Measurements from ENCODE around the gene NPAS2.

The NPAS2 gene

DNA sequence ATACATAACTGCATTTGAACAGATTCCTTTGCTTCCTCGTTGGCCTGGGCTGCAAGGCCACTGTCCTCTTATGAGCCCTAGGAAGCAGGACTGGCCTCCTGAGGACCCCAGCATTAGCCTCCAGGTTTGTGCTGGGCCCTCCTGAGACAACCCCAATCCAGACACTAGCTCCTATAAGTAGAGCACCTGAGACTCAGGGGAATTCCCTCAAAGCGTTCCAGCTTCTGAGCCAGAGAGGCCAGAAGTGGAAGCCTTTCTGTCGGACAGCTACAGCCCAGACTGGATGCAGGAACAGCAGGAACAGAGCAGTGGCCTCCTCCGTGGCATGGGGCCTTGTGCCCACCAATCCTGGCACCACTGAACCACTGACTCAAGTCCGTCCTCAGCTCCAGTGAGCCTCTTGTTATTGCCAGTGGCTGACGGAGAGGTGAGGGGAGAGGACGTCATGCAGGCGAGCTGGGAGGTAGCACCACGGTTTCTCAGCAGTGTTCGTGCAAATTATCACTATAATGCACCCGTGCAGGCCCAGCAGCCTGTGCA, 67.2 kb downstream of the NPAS2 start:
- DNase-seq = no peak

DNA sequence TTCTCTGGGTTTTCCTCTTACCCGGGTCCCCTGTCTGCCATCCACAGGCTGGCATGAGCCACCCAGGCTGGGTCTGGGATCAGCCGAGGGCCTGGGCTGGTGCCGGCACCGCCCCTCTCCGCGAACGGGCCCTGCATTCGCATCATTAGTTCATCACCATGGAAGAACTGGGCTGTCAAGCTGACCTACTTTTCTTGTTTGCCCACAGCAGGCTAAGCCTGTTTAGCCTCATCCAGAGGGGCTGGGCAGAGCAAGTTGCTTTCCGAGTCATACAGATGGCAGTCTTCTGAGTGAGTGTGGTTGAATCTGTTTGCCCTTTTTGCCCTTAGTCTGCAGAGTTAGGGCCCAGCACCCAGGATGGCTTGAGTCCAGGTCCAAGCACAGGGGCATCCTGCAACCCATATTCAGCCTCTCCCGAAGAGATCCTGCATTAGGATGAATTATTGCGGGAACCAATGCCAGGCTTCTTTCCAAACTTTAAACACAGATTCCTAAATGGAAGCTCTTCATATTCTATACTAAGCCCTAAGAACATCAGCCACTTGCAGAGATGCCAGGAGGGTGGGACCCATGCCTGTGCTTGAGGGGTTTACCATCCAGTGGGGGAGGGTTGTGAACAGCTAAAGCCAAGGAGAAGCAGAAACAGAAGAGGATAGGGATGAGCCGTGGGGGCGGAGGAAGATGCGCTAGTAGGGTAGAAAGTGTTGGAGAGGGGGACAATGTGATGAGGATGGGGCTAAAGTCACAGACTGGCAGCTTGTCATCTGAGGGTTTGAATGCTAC, 68.0 kb downstream of the NPAS2 start:
- no peak for DNase-seq

DNA sequence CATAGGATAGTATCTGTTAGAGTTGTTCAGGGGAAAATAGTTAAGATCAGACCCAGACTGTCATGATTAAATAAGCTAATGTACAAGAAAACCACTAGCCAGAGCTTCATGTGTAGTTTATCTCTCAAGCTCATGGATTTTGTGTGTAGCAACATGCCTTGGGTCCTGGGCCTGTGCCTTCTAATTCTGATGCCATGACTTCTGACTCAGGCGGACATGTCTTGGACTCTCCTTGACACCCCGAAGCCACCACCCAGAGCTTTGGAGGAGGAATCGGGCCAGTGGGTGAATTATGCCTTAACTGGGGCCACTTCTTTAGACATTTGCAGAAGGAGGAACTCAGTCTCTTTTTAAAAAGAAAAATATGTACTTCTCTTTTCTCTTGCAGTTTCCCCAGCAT, 68.7 kb downstream of the NPAS2 start:
- no peak for DNase-seq

DNA sequence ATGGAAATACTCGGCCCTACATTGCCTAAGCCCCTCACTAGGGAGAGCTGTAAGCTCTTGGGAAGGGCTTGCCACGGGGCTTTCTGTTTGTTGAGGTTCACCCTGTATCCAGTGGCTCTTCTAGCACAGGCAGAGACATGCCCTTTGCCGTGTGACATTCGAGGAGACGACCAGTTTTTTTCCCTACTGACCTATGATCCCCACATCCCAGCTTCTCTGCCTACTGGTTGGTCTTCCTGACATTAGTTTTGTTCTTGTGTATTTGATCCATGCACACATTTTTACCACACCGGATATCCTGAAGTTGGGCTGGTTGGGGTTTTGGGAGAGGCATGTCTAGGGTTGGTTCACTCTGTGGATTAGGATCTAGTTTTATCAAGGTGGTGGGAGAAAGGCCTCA, 69.3 kb downstream of the NPAS2 start:
- no peak for DNase-seq

DNA sequence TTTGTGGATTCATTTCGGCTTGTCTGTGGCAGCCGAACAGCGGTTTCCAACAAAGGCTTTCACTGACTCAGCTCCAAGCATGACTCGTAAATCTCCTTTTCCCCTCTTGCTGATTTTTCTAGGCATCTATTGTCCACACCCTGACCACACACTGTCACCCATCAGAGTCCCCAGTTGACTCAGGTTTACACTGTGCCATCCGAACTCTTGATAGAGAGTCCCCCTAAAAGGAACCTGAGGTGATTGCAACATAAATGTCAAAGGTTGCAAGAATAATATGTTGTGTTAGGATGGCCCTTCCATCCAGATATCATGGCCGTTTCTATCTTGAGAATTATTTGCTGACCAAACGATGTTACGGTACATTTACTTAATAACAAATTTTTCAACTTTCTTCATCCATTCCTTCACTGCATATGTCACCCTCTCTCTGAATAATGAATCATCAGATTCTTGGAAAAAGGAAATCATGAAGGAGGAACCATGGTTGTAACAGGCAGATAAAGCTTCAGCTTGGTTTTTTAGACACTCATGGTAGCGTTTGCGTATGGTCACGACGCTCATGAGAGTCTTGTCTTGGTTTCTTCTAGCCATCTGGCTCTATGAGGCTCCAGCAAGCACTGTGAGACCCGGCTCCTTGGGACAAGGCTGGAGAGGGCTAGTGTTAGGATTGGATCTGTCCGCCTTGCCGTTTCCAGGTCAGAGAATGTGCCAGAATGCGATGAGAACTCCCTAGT, 72.1 kb downstream of the NPAS2 start:
- DNase-seq = no peak

DNA sequence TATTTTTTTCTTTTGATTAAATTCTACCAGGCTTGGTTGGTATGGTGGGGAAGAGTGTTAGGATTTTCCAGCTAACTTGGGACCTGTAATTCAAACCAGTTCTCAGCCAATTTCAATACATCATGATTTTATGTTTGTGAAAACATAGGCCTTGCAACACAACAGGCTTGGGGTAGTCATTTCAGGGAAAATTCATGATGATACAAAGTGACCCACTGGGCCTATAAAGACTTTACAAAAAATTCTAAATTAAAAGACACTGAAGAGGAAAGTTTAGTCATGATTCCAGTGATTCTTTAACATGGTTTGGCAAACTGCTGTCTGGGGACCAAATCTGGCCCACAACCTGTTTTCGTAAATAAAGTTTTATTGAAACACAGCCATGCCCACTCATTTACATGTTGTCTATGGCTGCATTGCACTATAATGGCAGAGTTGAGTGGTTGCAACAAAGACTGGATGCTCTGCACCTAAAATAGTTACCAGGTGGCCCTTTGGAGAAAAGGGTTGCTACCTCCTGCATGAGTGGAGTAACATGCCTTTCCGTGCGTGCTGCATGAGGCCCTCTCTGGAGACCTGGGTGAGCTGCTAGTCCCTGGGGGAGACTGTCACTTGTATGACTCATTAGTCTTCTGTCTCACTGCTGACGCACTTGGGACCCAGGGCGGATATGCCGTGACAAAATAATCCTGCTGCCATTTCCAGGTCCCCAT, 73.6 kb downstream of the NPAS2 start:
- DNase-seq = no peak

DNA sequence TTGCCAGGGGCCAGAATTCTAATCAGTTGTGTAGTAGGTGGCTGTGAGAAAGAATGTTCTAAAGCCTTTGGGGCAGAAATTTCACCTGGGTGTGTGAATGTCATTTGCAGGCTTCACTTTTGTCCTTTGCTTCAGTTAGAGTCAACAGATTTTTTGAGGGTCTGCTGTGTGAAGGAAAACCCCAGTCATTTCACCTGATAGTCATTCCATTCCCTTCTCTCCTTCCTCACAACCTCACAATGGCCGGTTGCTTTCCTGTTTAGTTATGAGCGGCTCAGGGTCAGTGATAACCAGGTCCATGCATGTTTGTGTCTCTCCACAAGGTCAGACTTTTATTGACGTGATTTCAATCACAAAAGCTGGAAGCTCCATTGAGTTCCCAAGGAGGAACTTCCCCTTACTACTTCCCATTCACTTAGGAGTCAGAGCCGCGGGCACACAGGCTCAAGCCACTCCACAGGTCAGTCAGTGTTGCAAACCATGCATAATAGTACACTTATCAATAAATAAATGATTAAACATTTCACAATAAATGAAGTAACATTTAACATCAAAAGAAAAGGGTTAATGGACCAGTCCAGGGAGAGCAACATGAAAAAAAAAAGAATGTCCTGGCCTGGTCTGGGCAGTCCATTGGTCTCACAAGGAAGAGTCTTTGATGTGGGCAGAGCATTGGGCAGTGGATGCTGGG, 74.3 kb downstream of the NPAS2 start:
- DNase-seq = no peak

DNA sequence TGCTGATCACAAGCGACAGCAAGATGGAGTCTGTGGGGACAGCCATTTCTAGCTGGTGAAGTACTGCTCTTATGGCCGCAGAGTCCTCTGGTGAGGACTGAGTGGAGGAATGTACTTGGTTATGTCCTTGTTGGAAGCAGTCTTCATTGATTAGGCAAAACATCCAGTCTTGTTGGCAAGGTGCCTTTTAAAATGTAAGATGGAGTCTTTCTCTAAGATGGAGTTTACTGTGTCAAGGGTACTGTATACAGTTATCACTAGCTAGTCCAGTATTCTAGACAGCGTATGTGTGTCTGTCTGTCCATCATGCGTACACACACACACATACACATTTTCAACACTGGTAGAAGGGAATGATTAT, 74.8 kb downstream of the NPAS2 start:
- DNase-seq = no peak

DNA sequence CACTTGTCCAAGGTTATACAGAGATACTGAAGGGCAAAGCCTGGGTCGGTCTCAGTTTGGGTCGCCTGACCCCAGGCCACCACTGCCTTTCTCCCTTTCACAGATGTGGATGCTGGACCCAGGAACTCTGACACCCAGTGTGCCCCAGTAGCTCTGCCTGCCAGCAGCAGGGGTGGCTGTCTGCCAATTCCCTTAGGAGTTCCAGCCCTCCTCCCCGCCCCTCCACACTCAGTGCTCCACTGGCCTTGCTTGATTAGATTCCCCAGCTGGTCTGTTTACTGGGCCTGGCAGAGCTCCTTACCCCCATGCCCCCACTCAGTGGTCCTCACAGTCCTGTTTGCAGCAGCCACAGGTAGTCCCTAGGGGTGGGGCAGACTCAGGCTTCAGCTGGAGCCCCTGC, 75.5 kb downstream of the NPAS2 start:
- no peak for DNase-seq

DNA sequence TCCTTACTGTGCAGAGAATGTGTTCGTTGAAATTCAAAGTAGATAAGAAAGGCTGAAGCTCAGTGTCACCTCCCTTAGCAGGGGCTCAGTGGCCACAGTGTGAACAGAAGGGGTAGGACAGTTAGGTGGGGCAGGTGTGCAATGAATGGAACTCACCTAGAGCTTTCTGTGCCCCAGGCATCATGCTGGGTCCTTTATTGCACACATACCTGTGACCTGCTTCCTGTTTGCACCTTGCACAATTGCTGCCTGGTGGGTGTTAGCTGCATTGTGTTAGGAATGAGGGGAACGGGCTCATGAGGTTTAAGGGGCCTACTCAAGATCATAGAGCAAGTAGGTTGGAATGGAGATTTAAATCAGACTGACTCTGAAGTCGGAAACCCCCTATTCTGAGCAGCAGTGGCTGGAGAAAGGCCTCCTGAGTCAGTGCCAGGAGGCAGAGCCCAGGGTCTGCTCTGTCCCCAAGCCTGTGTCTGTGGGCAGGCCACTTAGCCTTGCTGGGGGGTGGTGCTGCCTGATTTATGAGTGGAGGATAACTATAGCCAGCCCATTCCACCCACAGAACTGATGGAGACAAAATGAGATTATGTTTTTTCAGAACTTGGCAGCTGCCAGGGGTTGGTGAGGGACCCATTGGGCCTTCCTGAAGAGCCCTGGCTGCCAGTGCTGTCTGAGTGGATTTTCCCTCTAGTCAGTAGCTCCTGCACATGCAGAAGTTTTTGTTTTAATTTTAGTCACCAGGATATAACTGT, 76.2 kb downstream of the NPAS2 start:
- no peak for DNase-seq

DNA sequence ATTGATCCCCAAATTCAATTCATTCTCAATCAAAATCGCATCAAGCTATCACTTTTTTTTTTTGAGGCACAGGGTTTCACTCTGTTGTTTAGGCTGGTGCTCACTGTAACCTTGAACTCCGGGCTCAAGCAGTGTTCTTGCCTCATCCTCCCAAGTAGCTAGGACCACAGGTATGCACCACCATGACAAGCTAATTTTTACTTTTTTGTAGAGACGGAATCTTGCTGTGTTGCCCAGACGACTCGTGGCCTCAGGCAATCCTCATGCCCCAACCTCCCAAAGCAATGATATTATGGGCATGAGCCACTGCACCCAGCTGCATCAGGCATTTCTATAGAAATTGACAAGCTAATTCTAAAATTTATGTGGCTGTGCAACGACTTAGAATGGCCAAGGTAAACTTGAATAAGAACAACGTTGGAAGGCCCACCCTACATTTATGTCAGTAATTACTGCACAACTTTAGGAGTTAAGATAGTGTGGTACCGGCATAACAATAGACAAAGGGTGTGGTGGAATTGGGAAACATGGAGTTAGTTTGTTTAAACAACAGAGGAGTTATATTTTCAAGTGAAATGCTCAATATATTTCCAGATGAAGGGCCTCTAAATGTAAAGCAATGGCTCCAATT, 78.2 kb downstream of the NPAS2 start:
- DNase-seq = no peak

DNA sequence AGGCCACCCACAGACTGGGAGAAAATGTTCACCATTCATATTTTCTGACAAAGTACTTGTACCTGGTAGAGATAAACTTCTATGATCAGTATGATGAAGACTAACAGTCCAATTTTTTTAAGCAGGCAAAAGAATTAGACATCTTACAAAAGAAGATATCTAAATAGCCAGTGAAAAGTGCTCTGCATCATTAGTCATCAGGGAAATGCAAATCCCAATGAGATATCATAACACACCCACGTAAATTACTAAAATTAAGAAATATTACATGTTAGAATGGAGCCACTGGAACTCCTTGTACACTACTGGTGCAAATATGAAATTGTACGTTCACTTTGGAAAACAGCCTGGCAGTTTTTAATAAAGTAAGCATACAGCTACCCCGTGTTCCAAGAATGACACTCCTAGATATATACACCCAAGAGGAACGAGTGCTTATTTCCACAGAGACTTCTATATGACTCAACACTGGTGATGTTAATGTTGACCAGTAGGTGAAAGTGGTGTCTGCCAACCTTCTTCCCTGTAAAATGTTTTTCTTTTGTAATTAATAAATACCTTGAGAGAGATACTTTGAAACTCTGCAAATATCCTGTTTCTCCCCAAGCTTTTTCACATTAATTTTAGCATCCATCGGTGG, 80.3 kb downstream of the NPAS2 start:
- no peak for DNase-seq

DNA sequence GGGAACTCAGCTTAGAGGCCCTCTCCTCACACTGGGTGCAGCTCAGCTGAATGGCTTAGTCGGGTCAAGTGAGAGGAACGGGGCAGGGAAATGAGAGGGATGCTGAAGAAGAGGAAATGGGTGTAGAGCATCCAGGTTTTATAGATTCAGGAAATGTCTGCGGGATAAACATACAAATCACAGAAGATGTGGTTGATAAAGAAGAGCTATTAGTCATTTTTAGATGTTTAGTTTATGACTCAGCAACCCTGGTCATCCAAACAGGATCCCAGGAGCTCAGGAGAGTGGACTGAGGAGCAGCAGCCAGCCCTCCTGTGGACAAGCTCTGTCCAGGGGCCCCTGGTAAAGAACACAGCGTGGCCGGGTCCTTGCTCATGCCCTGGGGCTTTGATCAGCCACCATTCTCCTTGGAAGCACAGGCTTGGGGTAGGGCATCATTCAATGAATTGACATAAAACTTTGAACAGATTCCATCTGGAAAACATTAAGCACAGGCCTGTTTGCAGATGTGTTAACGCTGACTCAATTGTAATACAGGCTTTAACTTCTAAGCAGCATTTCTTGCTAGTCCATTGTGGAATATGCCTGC, 83.0 kb downstream of the NPAS2 start:
- DNase-seq = no peak

DNA sequence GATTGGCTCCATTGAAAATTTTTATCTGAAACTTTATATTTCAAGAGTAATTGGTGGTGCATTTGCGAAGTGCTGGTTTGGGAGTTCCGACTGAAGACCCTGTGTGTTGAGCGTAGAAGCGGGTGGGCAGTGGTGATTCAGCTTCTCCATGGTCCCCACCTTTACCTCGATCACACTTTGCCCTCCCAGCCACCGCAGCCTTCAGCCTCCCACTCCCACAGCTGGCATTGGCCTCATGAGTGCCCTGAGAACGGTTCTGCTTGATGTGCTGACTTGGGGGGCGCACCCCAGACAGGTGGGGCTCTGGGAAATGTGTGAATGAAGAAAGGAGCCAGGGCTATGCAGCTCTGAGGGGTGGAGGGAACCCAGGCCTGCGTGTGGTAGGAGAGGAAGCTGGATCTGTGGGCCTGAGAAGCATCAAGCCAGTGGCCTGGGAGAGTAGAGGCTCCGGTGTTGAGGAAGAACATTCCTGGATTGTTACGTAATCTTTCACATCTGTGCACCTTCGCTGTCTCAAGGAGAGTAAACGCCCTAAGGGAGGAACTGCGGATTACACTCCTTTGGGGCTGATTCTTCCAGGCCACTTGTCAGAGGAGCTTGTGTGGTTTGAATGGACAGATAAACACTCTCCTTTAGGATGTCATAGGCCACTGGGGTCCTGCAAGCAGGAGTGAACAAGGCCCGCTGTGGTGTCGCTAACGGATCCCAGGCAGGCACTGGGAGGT, 83.8 kb downstream of the NPAS2 start:
- no peak for DNase-seq

DNA sequence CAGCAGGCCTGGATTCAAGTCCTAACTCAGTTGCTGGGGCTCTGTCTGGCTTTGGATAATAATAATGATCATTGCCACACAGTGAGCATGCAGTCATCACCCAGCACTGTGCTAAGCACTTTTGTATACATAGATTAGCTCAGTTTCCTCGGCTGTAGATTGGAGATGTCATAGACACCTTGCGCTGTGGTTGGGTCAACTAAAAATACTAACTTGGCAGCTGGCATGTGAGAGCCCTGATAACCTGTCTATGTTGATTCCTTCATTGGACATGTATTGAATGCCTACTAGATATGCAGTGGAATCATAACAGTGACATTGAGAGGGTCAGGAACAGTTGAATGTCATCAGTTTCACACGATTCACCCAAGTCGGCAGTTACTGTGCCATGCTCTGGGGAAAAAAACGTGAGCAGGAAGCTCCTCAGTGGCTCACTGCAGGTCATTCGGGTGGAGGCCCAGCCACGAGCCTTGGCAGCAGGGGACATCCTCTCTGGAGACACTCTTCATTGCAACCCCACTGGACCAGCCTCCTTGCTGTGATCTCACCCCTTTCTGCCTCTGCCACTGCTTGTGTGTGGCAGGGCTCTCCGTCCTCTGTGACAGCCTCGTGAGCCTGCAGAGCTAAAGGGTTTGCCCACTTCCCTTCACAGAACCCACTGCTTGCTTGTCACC, 85.3 kb downstream of the NPAS2 start:
- no peak for DNase-seq

DNA sequence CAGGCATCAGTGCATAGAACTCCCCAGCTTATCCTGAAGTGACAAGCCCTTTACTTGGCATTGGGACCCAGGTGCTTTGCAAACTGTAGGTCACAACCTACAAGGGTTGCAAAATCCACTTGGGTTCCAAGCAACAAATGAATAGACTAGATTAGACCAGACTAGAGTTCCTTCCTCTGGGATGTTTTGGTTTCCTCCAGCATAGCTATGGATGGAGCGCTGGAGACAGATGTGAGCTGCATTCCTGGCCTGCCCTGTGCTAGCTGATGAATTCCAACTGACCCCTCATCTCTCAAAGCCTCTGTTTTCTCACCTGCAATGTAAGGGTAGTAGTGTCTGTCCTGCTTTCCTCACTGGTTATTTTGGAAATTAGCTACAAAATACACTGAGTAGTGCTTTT, 86.2 kb downstream of the NPAS2 start:
- DNase-seq = no peak

DNA sequence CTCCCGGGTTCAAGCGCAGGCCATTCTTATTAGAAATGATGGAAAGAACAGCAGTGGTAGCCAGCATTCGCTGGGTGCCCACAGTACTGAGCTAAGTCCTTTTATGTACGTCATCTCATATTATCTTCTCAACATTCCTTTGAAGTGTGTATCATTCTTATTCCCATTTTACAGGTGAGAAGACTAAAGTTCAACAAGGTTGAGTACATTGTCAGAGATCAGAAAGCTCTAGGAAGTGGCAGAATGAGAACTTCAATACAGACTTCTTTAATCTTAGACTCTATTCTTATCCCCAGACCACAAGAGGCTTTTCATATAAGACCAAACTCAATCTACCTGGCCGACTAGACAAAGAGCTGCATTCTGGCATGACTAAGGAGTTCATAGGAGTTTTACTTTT, 86.7 kb downstream of the NPAS2 start:
- DNase-seq = no peak

DNA sequence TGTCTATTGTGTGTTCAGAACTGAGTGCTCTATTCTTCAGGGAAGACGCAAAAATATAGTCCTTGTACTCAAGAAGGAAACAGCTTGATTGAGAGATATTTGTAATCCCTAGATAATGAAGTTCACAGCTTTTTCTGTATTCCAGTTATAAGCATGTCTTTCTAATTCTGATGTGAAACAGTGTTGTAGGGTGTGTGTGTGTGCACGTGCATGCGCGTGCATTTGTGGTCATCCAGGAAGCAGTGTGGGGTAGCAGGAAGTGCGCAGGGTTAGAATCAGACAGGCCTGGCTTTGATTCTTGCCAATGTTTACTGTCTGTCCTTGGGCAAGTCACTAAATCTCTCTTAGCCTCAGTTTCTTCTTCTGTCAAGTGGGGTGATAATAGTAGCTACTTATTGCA, 87.9 kb downstream of the NPAS2 start:
- DNase-seq = no peak

DNA sequence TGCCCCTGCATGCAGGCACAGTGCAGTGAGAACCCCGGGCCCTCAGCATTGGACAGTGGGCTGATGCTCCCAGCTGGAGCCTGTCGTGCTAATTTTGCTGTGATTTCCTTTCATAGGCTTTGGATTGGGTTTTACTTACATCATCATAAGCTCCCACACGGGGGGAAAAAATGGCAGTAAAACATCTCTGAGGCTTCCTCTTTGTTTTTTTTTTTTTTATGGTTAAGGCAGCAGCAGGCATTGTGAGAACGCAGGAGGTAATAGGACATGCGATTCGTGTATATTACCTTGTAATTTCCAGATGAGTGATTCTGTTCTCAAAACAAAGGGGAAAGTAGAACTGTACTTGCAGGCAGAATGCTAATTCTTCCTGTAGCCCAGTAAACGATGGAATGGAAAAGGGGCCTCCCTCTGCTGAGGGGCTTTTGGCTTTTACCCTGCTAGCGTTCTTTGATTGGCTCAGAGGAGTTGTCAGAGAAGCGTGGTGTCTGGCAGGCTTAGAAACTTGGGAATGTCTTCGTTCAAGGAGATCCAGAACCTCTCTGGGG, 89.7 kb downstream of the NPAS2 start:
- DNase-seq = no peak
